Daoy (cell line): ENCODE data around the gene TPPP. TPM values are rescaled to one million over a fixed set of nuclear protein-coding genes. Genes with fewer than 3 reads are reported as not detected.
"Not testable (repeated sequence)": the region's sequence is repeated elsewhere in the genome, so short reads cannot be mapped to it uniquely, and the experiment has no call there.

ENCODE experiments used
- DNase-seq: peaks from one replicate; pipeline ENCODE4 v3.0.0-alpha.2; 2015; ENCODE audit warnings: low read depth
- total RNA-seq: library from RNA; depleted of rRNA; stranded (reverse); fragments of >200 nt; shearing (Covaris generic); gene quantifications from 2 replicates; pipeline ENCODE4 v1.2.3, GENCODE V29; 2014

Gene TPPP
- total RNA-seq, 1 experiment from 2014 or later, result 0.34 TPM

GRCh38 chr5:645421-645820 is 47.7 kb downstream of the TPPP start:
- DNase-seq, result no peak

GRCh38 chr5:644971-645370 is 48.2 kb downstream of the TPPP start:
- DNase-seq, result no peak

- DNase-seq, result no peak
These were observed 48.6 kb downstream of the TPPP start for GRCh38 chr5:644509-644908.

GRCh38 chr5:643811-644271 is 49.3 kb downstream of the TPPP start:
- DNase-seq, result no peak

GRCh38 chr5:643351-643801 is 49.8 kb downstream of the TPPP start:
- DNase-seq, result no peak

GRCh38 chr5:642481-642880 is 50.7 kb downstream of the TPPP start:
- DNase-seq, result no peak

GRCh38 chr5:641331-641765 is 51.8 kb downstream of the TPPP start:
- no peak for DNase-seq

- DNase-seq, result no peak
These were observed 52.5 kb downstream of the TPPP start for GRCh38 chr5:640461-641330.

- DNase-seq, result no peak
These were observed 53.5 kb downstream of the TPPP start for GRCh38 chr5:639584-640213.

GRCh38 chr5:639253-639530 is 54.0 kb downstream of the TPPP start:
- DNase-seq, result no peak

- DNase-seq, result no peak
These were observed 54.5 kb downstream of the TPPP start for GRCh38 chr5:638501-639252.

GRCh38 chr5:637581-638450 is 55.3 kb downstream of the TPPP start:
- DNase-seq, result no peak

- no peak for DNase-seq
These were observed 56.2 kb downstream of the TPPP start for GRCh38 chr5:636951-637350.

GRCh38 chr5:635306-636055 is 57.7 kb downstream of the TPPP start:
- DNase-seq, result no peak

- DNase-seq, result no peak
These were observed 59.0 kb downstream of the TPPP start for GRCh38 chr5:634191-634590.

- no peak for DNase-seq
These were observed 59.6 kb downstream of the TPPP start for GRCh38 chr5:633501-633955.

- DNase-seq, result not testable (repeated sequence)
These were observed 64.6 kb downstream of the TPPP start for GRCh38 chr5:628351-629205.

- DNase-seq, result no peak
These were observed 65.3 kb downstream of the TPPP start for GRCh38 chr5:627840-628239.

- DNase-seq, result no peak
These were observed 66.3 kb downstream of the TPPP start for GRCh38 chr5:626850-627249.

GRCh38 chr5:625516-625915 is 67.6 kb downstream of the TPPP start:
- DNase-seq, result no peak
